ENCODE results near the gene TBCCD1.
A peak's percentile ranks its signal among the peaks of the same experiment; 100 is the strongest.
"Not testable (repeated sequence)": the region's sequence is repeated elsewhere in the genome, so short reads cannot be mapped to it uniquely, and the experiment has no call there.

The TBCCD1 gene

GRCh38 chr3:186544281-186544680, 22.9 kb downstream of the TBCCD1 start, which contains the start of gene CRYGS:
Gene CRYGS (minus strand): TSS chr3:186544380. CDS start chr3:186544326, 54 bp downstream.
- no peak for DNase-seq

GRCh38 chr3:186540835-186541226, 26.3 kb downstream of the TBCCD1 start:
- no peak for DNase-seq

- peak; percentile 73 for DNase-seq
Observed at GRCh38 chr3:186540221-186540834, 26.8 kb downstream of the TBCCD1 start.

DNA sequence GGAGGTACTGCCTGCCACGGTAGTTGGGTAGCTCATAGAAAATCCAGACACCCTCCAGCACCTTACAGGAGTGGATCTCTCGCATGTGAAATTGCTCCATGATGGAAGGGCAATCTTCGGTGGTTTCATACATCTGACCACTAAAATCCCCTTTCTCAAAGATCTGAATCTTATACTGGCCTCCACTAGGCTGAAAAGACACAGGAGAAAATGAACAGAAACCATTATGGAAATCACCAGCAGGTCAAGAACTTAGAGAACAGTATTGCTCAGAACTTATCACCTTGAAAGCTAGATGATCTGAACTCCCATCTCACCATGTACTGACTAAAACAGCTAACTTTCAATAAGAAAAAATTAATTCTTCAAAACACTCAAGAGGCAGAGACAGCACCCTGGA, 28.4 kb downstream of the TBCCD1 start:
- DNase-seq, result no peak

- no peak for DNase-seq
Observed at GRCh38 chr3:186536883-186537844, 30.0 kb downstream of the TBCCD1 start.

DNA sequence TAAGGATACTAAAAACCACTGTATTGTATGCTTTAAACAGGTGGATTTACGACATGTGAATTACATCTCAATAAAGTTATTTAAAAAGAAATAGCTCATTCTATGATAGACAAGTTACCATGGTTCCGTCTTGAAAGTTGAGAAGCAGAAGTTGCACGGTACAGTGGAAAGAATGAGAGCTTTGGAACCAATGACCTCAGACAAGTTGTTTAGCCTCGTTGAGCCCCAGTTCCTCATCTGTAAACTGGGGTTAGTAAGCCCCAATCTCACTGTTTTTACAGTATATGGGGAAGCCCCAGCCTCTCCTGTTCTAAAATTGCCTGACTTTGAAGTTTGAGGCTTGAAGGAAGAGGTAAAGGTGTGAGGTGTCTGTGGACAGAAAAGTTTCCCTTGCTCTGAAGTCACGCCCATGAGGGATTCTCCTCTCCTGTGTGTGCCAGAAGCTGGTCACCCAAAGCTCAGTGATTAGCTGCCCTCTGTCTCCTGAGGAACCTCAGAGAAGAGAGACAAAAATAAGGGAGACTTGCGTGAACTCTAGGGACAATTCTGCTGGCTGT, 32.9 kb downstream of the TBCCD1 start:
- no peak for DNase-seq

GRCh38 chr3:186532598-186533072, 34.5 kb downstream of the TBCCD1 start:
- DNase-seq, result no peak

DNA sequence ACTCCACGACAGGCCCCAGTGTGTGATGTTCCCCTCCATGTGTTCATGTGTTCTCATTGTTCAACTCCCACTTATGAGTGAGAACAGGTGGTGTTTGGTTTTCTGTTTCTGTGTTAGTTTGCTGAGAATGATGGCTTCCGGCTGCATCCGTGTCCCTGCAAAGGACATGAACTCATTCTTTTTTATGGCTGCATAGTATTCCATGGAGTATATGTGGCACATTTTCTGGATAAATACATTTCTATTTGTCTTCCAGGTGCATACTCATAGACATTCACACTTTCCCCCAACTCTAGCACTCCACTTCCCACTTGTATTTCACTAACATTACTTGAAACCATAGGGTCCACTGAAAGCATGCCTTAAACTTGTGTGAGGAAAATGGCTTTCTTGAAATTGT, 35.4 kb downstream of the TBCCD1 start:
- not testable (repeated sequence) for DNase-seq

DNA sequence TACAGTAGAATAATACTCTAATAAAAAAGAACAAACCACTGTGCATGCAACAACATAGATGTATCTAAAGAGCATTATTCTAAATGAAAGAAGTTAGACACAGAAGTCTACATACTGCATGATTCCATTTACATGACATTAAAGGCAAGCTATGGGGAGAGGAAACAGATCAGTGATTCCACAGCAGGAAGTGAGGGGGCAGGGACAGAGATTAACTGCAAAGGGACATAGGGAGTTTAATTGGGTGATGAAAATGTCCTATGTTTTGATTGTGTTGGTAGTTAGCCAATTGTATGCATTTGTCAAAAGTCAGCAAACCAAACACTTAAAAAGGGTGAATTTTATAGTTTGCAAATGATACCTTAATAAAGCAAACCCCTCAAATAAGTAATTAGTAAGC, 36.7 kb downstream of the TBCCD1 start:
- no peak for DNase-seq

DNA sequence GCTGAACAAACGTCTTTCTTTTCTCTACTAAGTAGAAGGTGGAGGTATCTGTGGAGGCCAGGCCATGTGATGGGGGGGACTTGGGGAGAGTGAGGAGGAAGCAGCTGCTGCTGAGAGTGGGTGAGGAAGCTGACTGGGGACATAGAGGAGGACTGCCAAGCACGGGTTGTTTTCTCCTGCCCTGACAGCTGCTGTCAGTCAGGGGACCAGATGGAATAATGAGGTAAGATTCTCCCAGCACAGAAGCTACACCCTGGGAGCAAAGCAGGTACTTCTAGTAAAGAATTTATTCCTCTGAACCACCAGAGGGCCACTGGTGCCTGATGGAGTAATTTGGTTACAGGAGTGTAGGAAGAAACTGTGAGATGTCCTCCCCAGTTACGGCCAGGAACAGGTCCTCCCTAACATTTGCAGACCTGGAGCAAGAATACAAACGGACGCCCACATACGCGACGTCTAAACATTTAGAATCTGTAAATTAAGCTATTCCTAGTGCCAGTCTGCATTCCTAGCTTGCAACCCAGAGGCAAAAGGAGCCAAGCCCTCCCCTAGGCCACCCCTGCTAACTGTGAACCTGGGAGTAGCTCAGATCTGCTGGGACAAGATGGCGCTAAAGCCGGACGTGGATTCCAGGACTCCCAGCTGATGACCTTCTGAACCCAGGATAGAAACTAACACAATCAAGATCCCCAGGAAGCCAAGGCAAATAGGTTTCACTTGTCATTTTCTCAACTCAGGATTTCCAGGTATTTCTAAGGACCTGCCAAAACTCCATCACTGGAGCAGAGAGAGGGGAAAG, 37.7 kb downstream of the TBCCD1 start:
- no peak for DNase-seq

- no peak for DNase-seq
Observed at GRCh38 chr3:186526256-186526606, 40.9 kb downstream of the TBCCD1 start.

- DNase-seq, result no peak
Observed at GRCh38 chr3:186525369-186526255, 41.5 kb downstream of the TBCCD1 start.

GRCh38 chr3:186524616-186525015, 42.5 kb downstream of the TBCCD1 start:
- DNase-seq, result no peak

GRCh38 chr3:186523434-186523833, 43.7 kb downstream of the TBCCD1 start:
- no peak for DNase-seq

DNA sequence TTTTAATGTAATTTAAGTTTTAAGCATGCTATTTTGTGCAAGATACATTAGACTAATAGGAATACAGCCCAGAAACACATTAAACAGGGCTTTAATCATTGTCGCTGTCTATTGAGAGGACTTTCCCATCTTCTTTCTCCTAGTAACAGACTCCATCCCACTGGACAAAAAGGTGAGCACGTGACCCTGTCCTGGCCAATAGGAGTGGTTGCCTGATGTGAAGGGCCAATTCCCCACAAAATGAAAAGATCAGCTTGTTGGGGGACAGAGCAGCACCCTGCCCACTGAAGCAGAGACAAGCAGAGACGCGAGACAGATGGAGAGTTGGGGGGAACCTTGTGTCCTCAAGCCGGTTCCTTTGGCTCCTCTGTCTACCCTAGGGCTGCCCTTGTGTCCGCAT, 44.1 kb downstream of the TBCCD1 start:
- DNase-seq, result no peak

DNA sequence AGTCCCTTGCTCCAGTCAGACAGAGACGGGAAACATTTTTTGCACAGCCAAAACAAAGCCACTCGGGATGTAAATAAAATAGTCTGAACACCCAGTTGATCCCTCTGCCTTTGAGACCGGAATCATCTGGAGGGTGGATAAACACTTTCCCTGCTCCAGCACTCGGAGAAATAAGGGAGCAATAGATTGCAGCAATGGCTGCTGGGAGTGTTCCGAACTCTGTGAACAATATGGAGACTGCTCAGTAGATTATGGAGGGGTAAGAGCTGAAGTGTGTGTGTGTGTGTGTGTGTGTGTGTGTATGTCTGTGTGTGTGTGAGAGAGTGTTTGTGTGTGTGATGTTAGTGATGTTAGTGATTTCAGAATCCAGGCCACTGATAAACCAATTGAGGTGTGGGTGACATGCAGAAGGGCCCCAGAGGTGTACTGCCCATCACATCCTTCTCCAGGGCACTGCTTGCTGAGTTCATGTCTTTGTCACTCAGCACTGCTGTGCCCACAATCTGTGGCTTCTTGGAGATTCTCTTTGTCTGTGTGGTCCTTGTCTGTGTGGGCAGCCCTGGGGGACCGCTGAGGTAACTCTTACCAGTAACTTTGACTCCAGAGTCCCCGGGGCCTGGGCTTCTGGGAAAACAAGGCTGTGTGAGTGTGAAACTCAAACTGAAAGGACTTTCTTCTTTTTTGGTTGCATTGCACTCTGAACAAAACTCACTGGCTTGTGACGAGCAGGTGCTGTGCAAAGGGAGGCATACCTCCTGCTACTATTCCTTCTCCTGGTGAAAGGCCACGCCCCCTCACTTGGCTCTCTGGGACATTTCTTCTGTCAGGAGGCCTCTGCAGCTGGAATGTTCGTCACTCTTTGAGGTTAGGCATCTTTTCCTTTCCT, 45.9 kb downstream of the TBCCD1 start:
- DNase-seq, result no peak

DNA sequence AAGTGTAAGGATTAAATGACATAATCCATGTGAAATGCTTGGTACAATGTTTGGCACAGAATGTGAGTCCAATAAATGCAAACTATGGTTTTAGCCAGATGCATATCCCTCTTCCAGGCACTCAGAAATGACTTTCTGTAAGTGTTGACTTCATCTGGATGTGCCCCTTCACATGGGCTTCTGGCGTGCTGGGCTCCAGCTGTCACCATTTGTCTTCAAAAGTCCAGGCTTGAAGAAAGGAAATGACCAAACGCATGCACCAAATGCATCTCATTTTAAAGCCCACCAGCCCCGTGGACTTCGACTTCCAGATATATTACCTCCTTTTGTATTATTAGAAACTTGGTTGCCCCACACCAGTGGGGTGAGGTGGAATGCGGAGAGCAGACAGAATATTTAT, 46.7 kb downstream of the TBCCD1 start:
- no peak for DNase-seq

DNA sequence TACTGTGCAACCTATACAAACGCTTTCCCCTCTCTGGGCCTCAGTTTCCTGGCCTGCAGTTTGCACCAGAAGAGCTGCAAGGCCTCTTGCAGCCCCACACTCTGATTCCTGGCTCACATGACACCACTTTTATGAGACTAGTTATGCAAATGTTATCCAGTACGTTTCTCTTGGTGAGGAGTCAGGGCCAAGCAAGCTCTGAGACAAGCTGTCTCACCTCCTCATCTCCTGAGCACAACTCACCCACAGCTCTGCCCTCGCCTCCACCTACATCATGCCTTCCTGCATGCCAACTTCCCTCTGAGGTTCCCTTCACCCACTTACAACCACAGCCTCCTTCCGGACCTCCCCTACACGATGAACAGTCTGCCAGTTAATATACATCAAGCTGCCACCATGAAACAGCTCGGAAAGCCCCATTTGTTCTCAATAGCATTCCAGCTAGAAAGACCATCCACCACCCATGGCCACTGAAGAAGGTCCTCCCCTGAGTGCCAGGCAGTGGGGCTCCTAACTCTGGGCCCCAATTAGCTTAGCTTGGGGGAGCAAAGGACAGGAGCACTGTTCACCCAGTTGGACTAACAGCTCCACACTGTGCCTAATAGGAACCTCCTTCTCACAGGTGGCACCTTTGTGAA, 48.0 kb downstream of the TBCCD1 start:
- peak; percentile 43 for DNase-seq

DNA sequence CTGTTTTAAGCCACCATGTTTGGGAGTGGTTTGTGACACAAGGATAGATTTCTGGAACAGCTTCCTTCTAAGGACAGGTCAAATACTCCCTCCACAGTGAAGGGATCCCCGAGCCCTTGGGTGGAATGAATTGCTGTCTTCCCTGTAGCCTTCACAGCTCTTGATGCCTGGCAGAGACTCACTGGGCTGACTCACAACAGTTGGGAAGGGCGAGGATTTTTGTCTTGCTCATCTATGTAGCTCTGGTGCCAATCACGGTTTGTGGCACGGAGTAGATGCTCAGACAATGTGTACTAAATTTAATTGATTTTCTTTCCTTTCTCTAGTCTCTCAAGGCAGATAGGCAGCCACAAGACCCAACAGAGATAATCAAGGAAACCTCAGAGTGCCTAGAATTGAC, 49.9 kb downstream of the TBCCD1 start:
- no peak for DNase-seq

DNA sequence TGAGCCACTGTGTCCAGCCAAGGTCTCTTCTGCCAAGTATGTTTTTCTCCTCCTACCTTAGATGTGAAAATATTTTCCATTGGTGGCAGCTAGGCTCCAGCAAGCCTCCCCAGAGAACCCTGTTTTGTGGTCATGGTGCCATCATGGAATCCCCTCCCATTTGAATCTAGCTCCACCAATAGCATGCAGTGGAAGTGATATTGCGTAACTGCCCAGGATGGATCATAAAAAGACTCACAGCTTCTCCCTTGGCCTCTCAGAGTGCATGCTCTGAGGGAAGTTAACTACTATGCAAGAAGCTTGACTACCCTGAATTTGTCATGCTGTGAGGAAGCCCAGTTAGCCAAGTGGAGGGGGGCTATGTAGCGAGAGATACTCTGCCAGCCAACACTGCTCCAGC, 50.5 kb downstream of the TBCCD1 start:
- no peak for DNase-seq

Data from activated CD4-positive, CD25-positive, alpha-beta regulatory T cell treated with anti-CD3 and anti-CD28 coated beads, Interleukin-2, amount 50 U/mL, for 72 hours (primary cell).